Caki2 (cell line): ENCODE data around the gene PIK3R5. TPM values are rescaled to one million over a fixed set of nuclear protein-coding genes. Genes with fewer than 3 reads are reported as not detected.
"Not testable (repeated sequence)": the region's sequence is repeated elsewhere in the genome, so short reads cannot be mapped to it uniquely, and the experiment has no call there.

Experiments
- DNase-seq: peaks from one replicate; pipeline ENCODE4 v3.0.0-alpha.2; 2015; ENCODE audit warnings: low read depth
- in situ Hi-C: cut with HindIII; loops from 2 replicates; pipeline ENCODE4 v1.10.0; 2016; ENCODE audit warnings: low sequenced_read_pairs, low pct_unique_long_range_greater_than_20kb, mixed read lengths
- total RNA-seq: library from RNA; depleted of rRNA; stranded (reverse); fragments of >200 nt; shearing (Covaris generic); gene quantifications from 2 replicates; pipeline ENCODE4 v1.2.3, GENCODE V29; 2014; ENCODE audit warnings: low replicate concordance

Gene PIK3R5
- total RNA-seq, 1 experiment from 2014 or later, result 3.1 TPM

- in situ Hi-C loops, result no loop called here
- DNase-seq, result no peak
Measured at GRCh38 chr17:8892338-8892690, 73.2 kb downstream of the PIK3R5 start.

- DNase-seq, result no peak
- in situ Hi-C loops, result no loop called here
Measured at GRCh38 chr17:8890671-8891070, 74.8 kb downstream of the PIK3R5 start.

- in situ Hi-C loops, result no loop called here
- DNase-seq, result no peak
Measured at GRCh38 chr17:8889458-8890210, 75.9 kb downstream of the PIK3R5 start.

- no peak for DNase-seq
- in situ Hi-C loops, result no loop called here
Measured at GRCh38 chr17:8888704-8889302, 76.7 kb downstream of the PIK3R5 start.

GRCh38 chr17:8887834-8888703, 77.4 kb downstream of the PIK3R5 start:
- in situ Hi-C loops, result no loop called here
- peak; percentile 57 for DNase-seq

GRCh38 chr17:8887301-8887700, 78.2 kb downstream of the PIK3R5 start:
- DNase-seq, result no peak
- in situ Hi-C loops, result no loop called here

- in situ Hi-C loops, result no loop called here
- DNase-seq, result no peak
Measured at GRCh38 chr17:8885967-8886684, 79.4 kb downstream of the PIK3R5 start.

GRCh38 chr17:8885163-8885966, 80.1 kb downstream of the PIK3R5 start:
- in situ Hi-C loops, result not testable (repeated sequence)

GRCh38 chr17:8884336-8884990, 81.0 kb downstream of the PIK3R5 start:
- no peak for DNase-seq
- in situ Hi-C loops, result no loop called here

More at GRCh38 chr17:8885163-8885966, 80.1 kb downstream of the PIK3R5 start:
- peak; percentile 14 for DNase-seq

GRCh38 chr17:8883353-8883752, 82.2 kb downstream of the PIK3R5 start:
- in situ Hi-C loops, result no loop called here
- no peak for DNase-seq

GRCh38 chr17:8881606-8882005, 83.9 kb downstream of the PIK3R5 start:
- in situ Hi-C loops, result no loop called here
- no peak for DNase-seq

GRCh38 chr17:8880466-8880865, 85.0 kb downstream of the PIK3R5 start:
- in situ Hi-C loops, result no loop called here
- no peak for DNase-seq

- no peak for DNase-seq
- in situ Hi-C loops, result no loop called here
Measured at GRCh38 chr17:8879410-8879809, 86.1 kb downstream of the PIK3R5 start.

GRCh38 chr17:8877984-8878383, 87.5 kb downstream of the PIK3R5 start:
- in situ Hi-C loops, result no loop called here
- no peak for DNase-seq

GRCh38 chr17:8875957-8876356, 89.5 kb downstream of the PIK3R5 start:
- in situ Hi-C loops, result no loop called here
- DNase-seq, result no peak

GRCh38 chr17:8875436-8875835, 90.1 kb downstream of the PIK3R5 start:
- in situ Hi-C loops, result no loop called here
- DNase-seq, result no peak
